ENCODE measurements around the gene MAPKBP1. TPM values are rescaled to one million over a fixed set of nuclear protein-coding genes. Genes with fewer than 3 reads are reported as not detected.

The MAPKBP1 gene
- total RNA-seq, 1 donor: 22.8 TPM

GRCh38 chr15:41792000-41792637, 17.8 kb downstream of the MAPKBP1 start:
- no peak overlapping the region for H3K27ac ChIP-seq (ENCODE audit: low read depth, low read length)
- peaks cover 27% of the 10 kb centered on the region for H3K4me1 ChIP-seq (ENCODE audit: insufficient read depth, low read length)
- no peaks in the 10 kb centered on the region for H3K9me3 ChIP-seq (ENCODE audit: low read depth, low read length)
- no peak overlapping the region for H3K4me3 ChIP-seq (ENCODE audit: insufficient read depth, low read length)
- peaks cover 7% of the 10 kb centered on the region for H4K20me1 ChIP-seq (ENCODE audit: insufficient read depth, low read length)
- H3K79me2 ChIP-seq (ENCODE audit: insufficient read depth, low read length): peaks cover 67% of the 10 kb centered on the region
- H3K4me2 ChIP-seq (ENCODE audit: insufficient read depth, low read length): no peak overlapping the region
- no peak for DNase-seq (ENCODE audit: insufficient read length, low spot score, missing footprints)
- no peaks in the 10 kb centered on the region for H3K27me3 ChIP-seq (ENCODE audit: insufficient read depth, low read length)
- no peak for TF ChIP-seq CTCF (IDR thresholded peaks at IDR 0.05; ENCODE audit: extremely low read depth, low read depth, low read length)
- no peak overlapping the region for H2AFZ ChIP-seq (ENCODE audit: low read length)
- H3K36me3 ChIP-seq (ENCODE audit: insufficient read depth, low read length): no peaks in the 10 kb centered on the region

GRCh38 chr15:41794081-41794480, 19.8 kb downstream of the MAPKBP1 start:
- Histone ChIP-seq H3K36me3 (ENCODE audit: insufficient read depth, low read length) (no peaks in the 10 kb centered on the region), H3K79me2 (ENCODE audit: insufficient read depth, low read length) (peaks cover 66% of the 10 kb centered on the region), H3K27ac (ENCODE audit: low read depth, low read length) (no peak overlapping the region), H3K27me3 (ENCODE audit: insufficient read depth, low read length) (no peaks in the 10 kb centered on the region), H3K4me1 (ENCODE audit: insufficient read depth, low read length) (peaks cover 33% of the 10 kb centered on the region), H2AFZ (ENCODE audit: low read length) (no peak overlapping the region), H3K4me2 (ENCODE audit: insufficient read depth, low read length) (no peak overlapping the region), H3K9me3 (ENCODE audit: low read depth, low read length) (no peaks in the 10 kb centered on the region), H4K20me1 (ENCODE audit: insufficient read depth, low read length) (peaks cover 7% of the 10 kb centered on the region), H3K4me3 (ENCODE audit: insufficient read depth, low read length) (no peak overlapping the region)
- no peak for TF ChIP-seq CTCF (IDR thresholded peaks at IDR 0.05; ENCODE audit: extremely low read depth, low read depth, low read length)
- no peak for DNase-seq (ENCODE audit: insufficient read length, low spot score, missing footprints)

GRCh38 chr15:41795996-41796856, 21.9 kb downstream of the MAPKBP1 start:
- no peak for TF ChIP-seq CTCF (IDR thresholded peaks at IDR 0.05; ENCODE audit: extremely low read depth, low read depth, low read length)
- peaks cover 29% of the 10 kb centered on the region for H3K4me1 ChIP-seq (ENCODE audit: insufficient read depth, low read length)
- no peak for DNase-seq (ENCODE audit: insufficient read length, low spot score, missing footprints)
- no peak overlapping the region for H3K4me3 ChIP-seq (ENCODE audit: insufficient read depth, low read length)
- H3K36me3 ChIP-seq (ENCODE audit: insufficient read depth, low read length): peaks cover 8% of the 10 kb centered on the region
- no peaks in the 10 kb centered on the region for H3K27me3 ChIP-seq (ENCODE audit: insufficient read depth, low read length)
- H3K4me2 ChIP-seq (ENCODE audit: insufficient read depth, low read length): peak overlapping the region; percentile 56
- peaks cover 7% of the 10 kb centered on the region for H4K20me1 ChIP-seq (ENCODE audit: insufficient read depth, low read length)
- peak overlapping the region; percentile 12 for H2AFZ ChIP-seq (ENCODE audit: low read length)
- peaks cover 52% of the 10 kb centered on the region for H3K79me2 ChIP-seq (ENCODE audit: insufficient read depth, low read length)
- no peak overlapping the region for H3K27ac ChIP-seq (ENCODE audit: low read depth, low read length)
- H3K9me3 ChIP-seq (ENCODE audit: low read depth, low read length): no peaks in the 10 kb centered on the region

All from osteoblast (primary cell).